ENCODE results near the gene STAMBP. TPM values are rescaled to one million over a fixed set of nuclear protein-coding genes. Genes with fewer than 3 reads are reported as not detected.

STAMBP gene
- total and polyA plus RNA-seq, 9 of the 15 experiments (the other 6 are each of a cell fraction or from before 2014, with no cell fraction given): 36.9 to 75.2 (median 48.8) TPM

- TF ChIP-seq NFYB (IDR thresholded peaks at IDR 0.05; ENCODE audit: extremely low read depth, insufficient read length) (peak; percentile 79), RBM17 (IDR thresholded peaks at IDR 0.05; ENCODE audit: borderline replicate concordance, low read depth, low read length) (no peak), TSHZ1 (CRISPR knock-in tag; IDR thresholded peaks at IDR 0.05) (no peak), ZNF318 (IDR thresholded peaks at IDR 0.05; ENCODE audit: borderline replicate concordance in 1 of 2, low read depth in 1 of 2) (peak in 1 of 2 experiments; percentile 47; a peak in 1 of 4 replicates), ARID3B (CRISPR knock-in tag; IDR thresholded peaks at IDR 0.05; ENCODE audit: borderline replicate concordance) (no peak), GMEB1 (CRISPR knock-in tag; IDR thresholded peaks at IDR 0.05) (no peak), POLR2H (tag; IDR thresholded peaks at IDR 0.05; ENCODE audit: low read depth) (peak; percentile 46), GABPB1 (CRISPR knock-in tag; IDR thresholded peaks at IDR 0.05) (peak; percentile 93), ZNF75A (CRISPR knock-in tag; IDR thresholded peaks at IDR 0.05) (no peak)
Measured at GRCh38 chr2:73828818-73829570, at the start of gene STAMBP (continued).
